K562 (cell line): ENCODE measurements around the gene POLD1. TPM values are rescaled to one million over a fixed set of nuclear protein-coding genes. Genes with fewer than 3 reads are reported as not detected.

Source experiments
- ARHGAP35 ChIP-seq: fragments of 450-650 bp; IDR thresholded peaks from 2 replicates; pipeline ENCODE4 v1.6.1; 2018; ENCODE audit not compliant: partially characterized antibody
- CC2D1A ChIP-seq: fragments of 450-650 bp; IDR thresholded peaks from 2 replicates; pipeline ENCODE4 v1.6.1; 2017; ENCODE audit warnings: mild to moderate bottlenecking
- CHD4 ChIP-seq: fragments of 200-600 bp; sonication (generic); IDR thresholded peaks from 3 replicates; pipeline ENCODE4 v1.6.1; 2012; ENCODE audit warnings: low read depth, mild to moderate bottlenecking, mixed read lengths, low read length, inconsistent platforms; ENCODE audit not compliant: insufficient read depth, insufficient replicate concordance, poor library complexity, severe bottlenecking
- CTCFL ChIP-seq: IDR thresholded peaks from 2 replicates; pipeline ENCODE4 v1.6.1; 2011; ENCODE audit warnings: borderline replicate concordance, low read depth, mild to moderate bottlenecking, moderate library complexity, low read length; ENCODE audit not compliant: insufficient read depth, poor library complexity, severe bottlenecking
- ERF ChIP-seq: fragments of 450-650 bp; formaldehyde crosslinking; IDR thresholded peaks from 2 replicates; pipeline ENCODE4 v1.4.0; 2020; ENCODE audit warnings: mild to moderate bottlenecking, mixed read lengths
- HDAC3 ChIP-seq: fragments of 450-650 bp; IDR thresholded peaks from 2 replicates; pipeline ENCODE4 v1.6.1; 2018; ENCODE audit warnings: borderline replicate concordance, mild to moderate bottlenecking, moderate library complexity; ENCODE audit not compliant: partially characterized antibody
- HSF4 ChIP-seq: fragments of 250-450 bp; sonication (Bioruptor Pico); IDR thresholded peaks from 2 replicates; pipeline ENCODE4 v2.1.2; 2022; ENCODE audit warnings: mild to moderate bottlenecking, moderate library complexity, borderline replicate concordance
- KDM4B ChIP-seq, 2 experiments: fragments of 450-650 bp in 1 of 2; sonication (generic) in 1 of 2; IDR thresholded peaks; 2 replicates each; pipeline ENCODE4 v1.6.1; 2016 to 2017; ENCODE audit warnings: borderline replicate concordance in 2 of 2, antibody characterized with exemption in 1 of 2, low read depth in 1 of 2, mild to moderate bottlenecking in 1 of 2
- MIER1 ChIP-seq: fragments of 450-650 bp; IDR thresholded peaks from 2 replicates; pipeline ENCODE4 v1.6.1; 2016; ENCODE audit warnings: antibody characterized with exemption, mild to moderate bottlenecking, low read depth
- NFRKB ChIP-seq: fragments of 450-650 bp; IDR thresholded peaks from 2 replicates; pipeline ENCODE4 v1.6.1; 2016; ENCODE audit warnings: low read depth
- PTRF ChIP-seq: fragments of 450-650 bp; IDR thresholded peaks from 2 replicates; pipeline ENCODE4 v1.6.1; 2016; ENCODE audit warnings: mild to moderate bottlenecking, missing genetic modification characterization, missing compliant biosample characterization
- TSC22D4 ChIP-seq: fragments of 450-650 bp; IDR thresholded peaks from 2 replicates; pipeline ENCODE4 v1.6.1; 2016; ENCODE audit warnings: missing genetic modification characterization, missing biosample characterization, control low read depth
- USF1 ChIP-seq: sonication (generic); formaldehyde crosslinking; IDR thresholded peaks from 2 replicates; pipeline ENCODE4 v1.9.0; 2022; ENCODE audit warnings: mild to moderate bottlenecking, missing genetic modification reagents
- ZBTB17 ChIP-seq: fragments of 450-650 bp; formaldehyde crosslinking; IDR thresholded peaks from 2 replicates; pipeline ENCODE4 v1.4.0; 2020; ENCODE audit warnings: mild to moderate bottlenecking
- ZFX ChIP-seq: sonication (generic); formaldehyde crosslinking; IDR thresholded peaks from 2 replicates; pipeline ENCODE4 v1.8.0; 2022; ENCODE audit warnings: mild to moderate bottlenecking, missing genetic modification reagents, moderate library complexity
- ZNF12 ChIP-seq: sonication (generic); formaldehyde crosslinking; IDR thresholded peaks from 2 replicates; pipeline ENCODE4 v1.4.0; 2020; ENCODE audit warnings: mild to moderate bottlenecking, missing genetic modification reagents
- ZNF384 ChIP-seq: IDR thresholded peaks from 2 replicates; pipeline ENCODE4 v1.6.1; 2012; ENCODE audit warnings: low read depth, low read length, improper control_type of control experiment
- ZNF639 ChIP-seq, 2 experiments: fragments of 200-800 bp in 1 of 2; sonication (Bioruptor generic) in 1 of 2; sonication (generic) in 1 of 2; formaldehyde crosslinking in 1 of 2; IDR thresholded peaks in 1 of 2; conservative IDR thresholded peaks in 1 of 2; 2 replicates each; pipeline versions ENCODE4 v1.5.0 to v1.6.1; 2016 to 2020; ENCODE audit warnings: missing compliant biosample characterization in 1 of 2, missing genetic modification characterization in 1 of 2, missing genetic modification reagents in 1 of 2
- polyA plus RNA-seq, 8 experiments: library from polyadenylated mRNA; depleted of rRNA in 4 of 8; stranded (reverse) in 5 of 8; unstranded in 3 of 8; fragments of >200 nt; fragmentation: Nextera tagmentation in 2 of 8; fragmentation: Illumina TruSeq in 1 of 8; extraction: Ambion mirVana in 2 of 8; extraction: Trizol in 1 of 8; gene quantifications; 2 replicates each; pipeline versions ENCODE4 v1.2.1 to v1.2.3, GENCODE V29; 2011 to 2014; ENCODE audit warnings: inconsistent platforms in 1 of 8, missing spikeins in 1 of 8
- total RNA-seq, 7 experiments: library from RNA; depleted of rRNA in 6 of 7; stranded (reverse); fragments of >200 nt in 6 of 7; fragmentation: Illumina TruSeq in 2 of 7; extraction: Trizol in 2 of 7; gene quantifications; 2 replicates each; pipeline versions ENCODE4 v1.2.1 to v1.2.3, GENCODE V29; 2011 to 2021; ENCODE audit warnings: low replicate concordance in 1 of 7

Gene POLD1
- total and polyA plus RNA-seq, 9 of the 15 experiments (the other 6 are each of a cell fraction or from before 2014, with no cell fraction given): 1.3 to 312 (median 47.8) TPM

- TF ChIP-seq CTCFL (peak; percentile 92), CC2D1A (peak; percentile 26; the same call in 1 of the 2 replicates), KDM4B (IDR thresholded peaks at IDR 0.05; ENCODE audit: borderline replicate concordance in 2 of 2, low read depth in 1 of 2) (peak in 1 of 2 experiments; percentile 40; a peak in 1 of 4 replicates), ERF (CRISPR knock-in tag) (0 out of 2 replicates have a peak, but pooled peaks have one; percentile 42), MIER1 (no peak), HSF4 (CRISPR knock-in tag) (no peak), ARHGAP35 (peak; percentile 78), HDAC3 (no peak), NFRKB (no peak), CHD4 (no peak), TSC22D4 (tag) (no peak), ZNF12 (no peak), ZNF384 (peak; percentile 26; the same call in 1 of the 2 replicates), USF1 (peak; percentile 53), ZBTB17 (CRISPR knock-in tag) (no peak), ZFX (CRISPR knock-in tag) (peak; percentile 93), PTRF (tag) (no peak), ZNF639 (CRISPR knock-in tag; conservative IDR thresholded peaks at IDR 0.05 in 1 of 2, IDR thresholded peaks at IDR 0.05 in 1 of 2) (no peak)
These were observed 30.9 kb downstream of the POLD1 start (continued) for GRCh38 chr19:50414864-50415660.
